PC-3 (cell line): ENCODE results near the gene RFX4.
"Not testable (repeated sequence)": the region's sequence is repeated elsewhere in the genome, so short reads cannot be mapped to it uniquely, and the experiment has no call there.

ENCODE experiments used
- CTCF ChIP-seq: fragments of 300-600 bp; sonication (generic); conservative IDR thresholded peaks from 2 replicates; pipeline ENCODE4 v1.5.1; 2017; ENCODE audit warnings: antibody characterized with exemption, low read depth, mild to moderate bottlenecking, low read length
- EZH2phosphoT487 ChIP-seq: fragments of 300-600 bp; sonication (generic); IDR thresholded peaks from 2 replicates; pipeline ENCODE4 v1.6.1; 2018; ENCODE audit warnings: mild to moderate bottlenecking, antibody characterized with exemption, low read length, borderline replicate concordance

- not testable (repeated sequence) for TF ChIP-seq CTCF, EZH2phosphoT487
Measured at GRCh38 chr12:106620588-106620987, 37.8 kb downstream of the RFX4 start.
